HEK293T (cell line): Measurements from ENCODE around the gene CTXND1.

Source experiments
- CTCF ChIA-PET: fragments of 350-600 bp; formaldehyde crosslinking; extraction: SDS; loops from one replicate; lab custom pipeline; 2021; ENCODE audit warnings: antibody characterized with exemption, inconsistent platforms; lab: Yijun Ruan, JAX
- POLR2A ChIA-PET: fragments of 350-600 bp; formaldehyde crosslinking; extraction: SDS; loops from one replicate; lab custom pipeline; 2020; ENCODE audit warnings: antibody characterized with exemption, inconsistent platforms; lab: Yijun Ruan, JAX
- DNase-seq: peaks from one replicate; pipeline ENCODE4 v3.0.0; 2012; ENCODE audit warnings: mixed read lengths; ENCODE audit errors: extremely low spot score
- ARNT ChIP-seq: fragments of 450-650 bp; IDR thresholded peaks from 2 replicates; pipeline ENCODE4 v1.6.1; 2017; ENCODE audit warnings: mild to moderate bottlenecking
- BHLHE40 ChIP-seq: fragments of 450-650 bp; IDR thresholded peaks from 2 replicates; pipeline ENCODE4 v1.6.1; 2016; ENCODE audit warnings: mild to moderate bottlenecking, moderate library complexity, borderline replicate concordance
- CTBP1 ChIP-seq: fragments of 450-650 bp; IDR thresholded peaks from 2 replicates; pipeline ENCODE4 v1.6.1; 2016; ENCODE audit warnings: borderline replicate concordance
- ELF4 ChIP-seq: fragments of 450-650 bp; IDR thresholded peaks from 2 replicates; pipeline ENCODE4 v1.6.1; 2017; ENCODE audit warnings: antibody characterized with exemption
- FOXA1 ChIP-seq: fragments of 450-650 bp; IDR thresholded peaks from 2 replicates; pipeline ENCODE4 v1.6.1; 2016; ENCODE audit warnings: mild to moderate bottlenecking
- FOXK2 ChIP-seq: fragments of 450-650 bp; IDR thresholded peaks from 2 replicates; pipeline ENCODE4 v1.6.1; 2016; ENCODE audit warnings: mild to moderate bottlenecking
- FOXM1 ChIP-seq: fragments of 450-650 bp; IDR thresholded peaks from 2 replicates; pipeline ENCODE4 v1.6.1; 2017; ENCODE audit warnings: mild to moderate bottlenecking, borderline replicate concordance
- HDGF ChIP-seq: fragments of 450-650 bp; IDR thresholded peaks from 2 replicates; pipeline ENCODE4 v1.6.1; 2017; ENCODE audit warnings: antibody characterized with exemption, borderline replicate concordance
- L3MBTL2 ChIP-seq: fragments of 450-650 bp; conservative IDR thresholded peaks from 2 replicates; pipeline ENCODE4 v1.6.1; 2016; ENCODE audit warnings: mild to moderate bottlenecking
- LEF1 ChIP-seq: fragments of 450-650 bp; IDR thresholded peaks from 2 replicates; pipeline ENCODE4 v1.6.1; 2017; ENCODE audit warnings: mild to moderate bottlenecking, borderline replicate concordance
- NFRKB ChIP-seq: fragments of 450-650 bp; IDR thresholded peaks from 2 replicates; pipeline ENCODE4 v1.6.1; 2016; ENCODE audit warnings: mild to moderate bottlenecking, moderate library complexity
- SP1 ChIP-seq: fragments of 450-650 bp; IDR thresholded peaks from 2 replicates; pipeline ENCODE4 v1.6.1; 2017
- SUZ12 ChIP-seq: fragments of 450-650 bp; IDR thresholded peaks from 2 replicates; pipeline ENCODE4 v1.6.1; 2016; ENCODE audit warnings: mild to moderate bottlenecking
- TARDBP ChIP-seq: fragments of 450-650 bp; IDR thresholded peaks from 2 replicates; pipeline ENCODE4 v1.6.1; 2016
- ZNF384 ChIP-seq: fragments of 450-650 bp; IDR thresholded peaks from 2 replicates; pipeline ENCODE4 v1.6.1; 2016
- TF ChIP-seq, protein P1 (sequence below): fragments of 450-650 bp; IDR thresholded peaks from 2 replicates; pipeline ENCODE4 v1.6.1; 2016

CTXND1 gene

DNA sequence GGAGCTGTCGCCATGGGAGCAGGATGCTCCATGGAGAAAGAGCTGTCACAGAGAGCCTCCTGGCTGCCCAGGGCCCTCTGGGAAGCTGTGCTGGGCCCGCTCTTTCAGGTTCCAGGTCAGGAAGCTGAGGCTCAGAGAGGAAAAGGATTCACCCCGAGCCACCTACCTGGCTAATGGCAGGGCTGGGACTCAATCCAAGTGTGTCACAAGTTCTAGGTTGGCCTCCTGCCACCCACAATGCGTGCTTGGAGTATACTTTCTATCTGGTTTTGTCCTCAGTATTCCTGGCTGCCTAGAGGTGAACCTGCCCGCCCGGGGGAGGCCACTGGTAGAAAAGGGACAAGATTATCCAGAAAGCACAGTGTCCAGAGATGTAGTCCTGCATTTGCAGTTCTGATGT lies 75.6 kb downstream of the CTXND1 start:
- CTCF ChIA-PET: no interaction called here
- POLR2A ChIA-PET: no interaction called here
- DNase-seq: no peak
- no peak for TF ChIP-seq SUZ12
- TF ChIP-seq NFRKB: no peak
- no peak for TF ChIP-seq CTBP1
- TF ChIP-seq FOXK2: no peak
- TF ChIP-seq L3MBTL2: no peak
- TF ChIP-seq ELF4: no peak

DNA sequence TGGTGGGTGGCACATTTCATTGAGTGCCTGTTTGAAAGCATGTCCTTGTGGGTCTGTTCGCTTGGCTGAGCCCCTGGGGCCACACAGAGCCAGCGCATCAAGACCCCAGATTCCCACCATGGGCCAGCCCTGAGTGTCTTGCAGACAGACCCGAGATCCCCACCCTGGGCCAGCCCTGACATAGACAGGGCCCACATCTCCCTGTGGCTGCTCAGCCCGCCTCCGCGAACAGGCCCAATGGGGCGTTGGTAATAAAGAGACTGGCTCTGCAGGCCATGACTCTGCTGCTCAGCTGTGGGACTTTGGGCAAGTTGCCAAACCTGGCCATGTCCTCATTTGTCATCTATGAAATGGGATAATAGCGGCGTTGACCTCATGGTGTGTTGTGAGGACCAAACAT lies 76.6 kb downstream of the CTXND1 start:
- ChIA-PET POLR2A (no interaction called here), CTCF (no interaction called here)
- TF ChIP-seq, protein P1, sequence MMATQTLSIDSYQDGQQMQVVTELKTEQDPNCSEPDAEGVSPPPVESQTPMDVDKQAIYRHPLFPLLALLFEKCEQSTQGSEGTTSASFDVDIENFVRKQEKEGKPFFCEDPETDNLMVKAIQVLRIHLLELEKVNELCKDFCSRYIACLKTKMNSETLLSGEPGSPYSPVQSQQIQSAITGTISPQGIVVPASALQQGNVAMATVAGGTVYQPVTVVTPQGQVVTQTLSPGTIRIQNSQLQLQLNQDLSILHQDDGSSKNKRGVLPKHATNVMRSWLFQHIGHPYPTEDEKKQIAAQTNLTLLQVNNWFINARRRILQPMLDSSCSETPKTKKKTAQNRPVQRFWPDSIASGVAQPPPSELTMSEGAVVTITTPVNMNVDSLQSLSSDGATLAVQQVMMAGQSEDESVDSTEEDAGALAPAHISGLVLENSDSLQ: no peak
- TF ChIP-seq ZNF384 (no peak), BHLHE40 (no peak), NFRKB (no peak), LEF1 (no peak), FOXM1 (no peak), TARDBP (no peak), HDGF (no peak), L3MBTL2 (no peak), SP1 (no peak), CTBP1 (no peak), SUZ12 (no peak), ELF4 (no peak), FOXK2 (no peak), FOXA1 (no peak), ARNT (no peak)
- no peak for DNase-seq

GRCh38 chr15:80174017-80174746 lies 77.8 kb downstream of the CTXND1 start:
- CTCF ChIA-PET: interaction anchor here (0.7 to 1.1 kb wide), 3 partner anchors 120 to 167 kb away, joined by 3 read pairs; no protein-coding TSS in a partner anchor
- DNase-seq: no peak
- POLR2A ChIA-PET: interaction anchor here (1.5 kb wide), 1 partner anchor 102 kb away, joined by 3 read pairs; no protein-coding TSS in a partner anchor
- TF ChIP-seq CTBP1: no peak
- TF ChIP-seq SUZ12: no peak
- no peak for TF ChIP-seq FOXM1
- no peak for TF ChIP-seq FOXK2
- TF ChIP-seq LEF1: no peak
- no peak for TF ChIP-seq ARNT
- TF ChIP-seq ZNF384: no peak
- no peak for TF ChIP-seq SP1
- no peak for TF ChIP-seq FOXA1
- TF ChIP-seq L3MBTL2: no peak
- no peak for TF ChIP-seq ELF4
- TF ChIP-seq, protein P1: no peak
- no peak for TF ChIP-seq TARDBP
- no peak for TF ChIP-seq HDGF

DNA sequence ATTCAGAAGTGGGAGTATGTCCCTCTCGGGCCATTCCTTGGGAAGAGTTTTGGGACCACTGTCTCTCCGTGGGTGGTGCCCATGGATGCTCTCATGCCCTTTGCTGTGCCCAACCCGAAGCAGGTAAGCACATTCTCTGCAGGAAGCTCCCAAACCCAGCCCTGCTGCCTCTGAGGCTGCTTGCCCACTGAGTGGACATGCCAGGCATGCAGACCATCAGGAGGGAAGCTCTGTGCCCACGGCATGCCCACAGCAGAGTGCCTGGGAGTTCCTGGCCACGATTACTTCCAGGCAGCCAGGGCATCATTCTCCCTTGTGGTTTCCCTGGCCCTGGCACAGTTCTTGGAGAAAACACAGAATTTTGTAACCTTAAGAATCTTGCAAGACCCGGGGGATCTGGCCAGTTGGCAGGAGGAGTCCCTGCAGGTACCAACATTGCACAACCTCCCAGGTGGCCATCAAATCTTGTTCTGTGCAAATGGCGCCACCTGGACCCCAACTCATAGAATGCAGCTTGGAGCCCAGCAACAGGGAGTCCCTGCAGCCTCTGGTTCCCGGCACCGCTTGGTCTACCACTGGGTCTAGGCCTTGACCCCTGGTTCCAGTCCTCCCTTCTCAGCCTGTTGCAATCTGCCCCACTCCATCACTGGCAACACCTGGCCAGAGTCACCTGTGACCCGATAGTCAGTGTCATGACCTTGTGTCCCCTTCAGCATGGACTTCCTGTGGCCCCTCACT lies 78.8 kb downstream of the CTXND1 start:
- POLR2A ChIA-PET: interaction anchor here (1.5 kb wide), 1 partner anchor 101 kb away, joined by 3 read pairs; no protein-coding TSS in a partner anchor
- peak; percentile 81 for DNase-seq
- no peak for TF ChIP-seq HDGF
- TF ChIP-seq, protein P1: no peak
- no peak for TF ChIP-seq BHLHE40
- TF ChIP-seq FOXA1: no peak
- no peak for TF ChIP-seq SP1
- no peak for TF ChIP-seq FOXM1
- TF ChIP-seq ELF4: no peak
- no peak for TF ChIP-seq CTBP1
- no peak for TF ChIP-seq TARDBP
- no peak for TF ChIP-seq LEF1
- TF ChIP-seq L3MBTL2: no peak
- TF ChIP-seq FOXK2: no peak
- no peak for TF ChIP-seq ARNT
- TF ChIP-seq SUZ12: no peak
- TF ChIP-seq ZNF384: no peak
- no peak for TF ChIP-seq NFRKB
- CTCF ChIA-PET: interaction anchor here (0.7 to 1.6 kb wide), 5 partner anchors 13 to 166 kb away, joined by 3 to 4 read pairs (median 3); no protein-coding TSS in a partner anchor

- POLR2A ChIA-PET: no interaction called here
- no peak for DNase-seq
- CTCF ChIA-PET: interaction anchor here (1.2 to 1.6 kb wide), 2 partner anchors 12 to 109 kb away, joined by 4 read pairs; no protein-coding TSS in a partner anchor
- no peak for TF ChIP-seq ELF4
- TF ChIP-seq FOXK2: no peak
- no peak for TF ChIP-seq FOXA1
These were observed 79.6 kb downstream of the CTXND1 start for GRCh38 chr15:80172401-80172800.

- TF ChIP-seq NFRKB (no peak), FOXM1 (no peak)
- POLR2A ChIA-PET: no interaction called here
These were observed 80.2 kb downstream of the CTXND1 start for GRCh38 chr15:80171787-80172186.

More at GRCh38 chr15:80171787-80172186, 80.2 kb downstream of the CTXND1 start:
- CTCF ChIA-PET: interaction anchor here (1.6 kb wide), 1 partner anchor 108 kb away, joined by 4 read pairs; no protein-coding TSS in a partner anchor
- no peak for DNase-seq
